OCI-LY3 (cell line): ENCODE data around the gene ZNF737.
"Not testable (repeated sequence)": the region's sequence is repeated elsewhere in the genome, so short reads cannot be mapped to it uniquely, and the experiment has no call there.

Experiments
- H2AFZ ChIP-seq: fragments of 200-600, 300-600 bp; shearing (Covaris generic); 2 replicates; pipeline ENCODE4 v1.6.0; 2014; ENCODE audit warnings: antibody characterized with exemption, low read depth, low read length
- H3K27ac ChIP-seq: fragments of 200-600, 300-600 bp; sonication (generic); 2 replicates; pipeline ENCODE4 v1.5.1; 2014; ENCODE audit warnings: mild to moderate bottlenecking, low read length, moderate library complexity, mixed read lengths
- H3K27me3 ChIP-seq: fragments of 200-600, 300-600 bp; sonication (generic); 2 replicates; pipeline ENCODE4 v1.6.1; 2014; ENCODE audit warnings: low read depth, low read length, mixed read lengths
- H3K36me3 ChIP-seq: fragments of 200-600, 300-600 bp; sonication (generic); replicated peaks from 2 replicates; pipeline ENCODE3; 2014; ENCODE audit warnings: low read depth, low read length, mixed read lengths
- H3K4me1 ChIP-seq: fragments of 300-600, 200-600 bp; sonication (generic); 2 replicates; pipeline ENCODE4 v1.6.1; 2014; ENCODE audit warnings: low read length, mixed read lengths
- H3K4me2 ChIP-seq: fragments of 200-600, 300-600 bp; sonication (generic); 2 replicates; pipeline ENCODE4 v1.6.1; 2014; ENCODE audit warnings: low read length, mixed read lengths
- H3K4me3 ChIP-seq: fragments of 300-600, 200-600 bp; sonication (generic); 2 replicates; pipeline ENCODE4 v1.5.1; 2014; ENCODE audit warnings: antibody characterized with exemption, mild to moderate bottlenecking, low read length, moderate library complexity
- H3K79me2 ChIP-seq: fragments of 300-600, 200-600 bp; shearing (Covaris generic); 2 replicates; pipeline ENCODE4 v1.6.1; 2014; ENCODE audit warnings: mild to moderate bottlenecking, low read length, mixed read lengths
- H3K9ac ChIP-seq: fragments of 300-600, 200-600 bp; shearing (Covaris generic); 2 replicates; pipeline ENCODE4 v1.6.0; 2014; ENCODE audit warnings: mild to moderate bottlenecking, low read length, moderate library complexity
- H3K9me3 ChIP-seq: fragments of 200-600, 300-600 bp; shearing (Covaris generic); 2 replicates; pipeline ENCODE4 v1.6.1; 2014; ENCODE audit warnings: low read length, mixed read lengths; ENCODE audit not compliant: insufficient read depth
- H4K20me1 ChIP-seq: fragments of 200-600, 300-600 bp; sonication (generic); 2 replicates; pipeline ENCODE4 v1.6.1; 2016; ENCODE audit warnings: low read length, mixed read lengths; ENCODE audit not compliant: insufficient read depth
- CTCF ChIP-seq: fragments of 200-600, 300-600 bp; sonication (generic); IDR thresholded peaks from 2 replicates; pipeline ENCODE4 v1.5.1; 2014; ENCODE audit warnings: antibody characterized with exemption, low read length, low read depth
- EZH2phosphoT487 ChIP-seq: fragments of 200-600 bp; shearing (Covaris generic); IDR thresholded peaks from 2 replicates; pipeline ENCODE4 v1.6.1; 2018; ENCODE audit warnings: antibody characterized with exemption, mixed run types, low read depth

Gene ZNF737

GRCh38 chr19:20607943-20608342, 42.4 kb upstream of the ZNF737 start:
- TF ChIP-seq CTCF (no peak), EZH2phosphoT487 (no peak)

GRCh38 chr19:20558571-20558970, 7.0 kb downstream of the ZNF737 start:
- H3K9me3 ChIP-seq: peaks cover 78% of the 10 kb centered on the region

More at GRCh38 chr19:20607943-20608342, 42.4 kb upstream of the ZNF737 start:
- Histone ChIP-seq H3K27ac (no peak overlapping the region), H3K9ac (no peak overlapping the region), H3K4me3 (no peak overlapping the region), H3K79me2 (no peaks in the 10 kb centered on the region), H3K4me2 (no peak overlapping the region), H3K36me3 (no peaks in the 10 kb centered on the region), H3K27me3 (no peaks in the 10 kb centered on the region), H3K9me3 (peaks cover 10% of the 10 kb centered on the region; the same call in 1 of the 2 replicates), H4K20me1 (no peaks in the 10 kb centered on the region), H3K4me1 (no peaks in the 10 kb centered on the region), H2AFZ (no peak overlapping the region)

GRCh38 chr19:20558011-20558410, 7.6 kb downstream of the ZNF737 start:
- no peak overlapping the region for H2AFZ ChIP-seq
- no peak overlapping the region for H3K4me2 ChIP-seq
- no peaks in the 10 kb centered on the region for H3K27me3 ChIP-seq
- H3K36me3 ChIP-seq: peaks cover 91% of the 10 kb centered on the region
- no peak for TF ChIP-seq EZH2phosphoT487
- TF ChIP-seq CTCF: no peak
- peak overlapping the region; percentile 55; the same call in 1 of the 2 replicates for H3K27ac ChIP-seq
- no peak overlapping the region for H3K4me3 ChIP-seq
- peaks cover 30% of the 10 kb centered on the region for H4K20me1 ChIP-seq
- H3K4me1 ChIP-seq: peaks cover 14% of the 10 kb centered on the region; the same call in 1 of the 2 replicates
- peaks cover 98% of the 10 kb centered on the region for H3K79me2 ChIP-seq
- H3K9ac ChIP-seq: no peak overlapping the region
- peaks cover 76% of the 10 kb centered on the region for H3K9me3 ChIP-seq

More at GRCh38 chr19:20558571-20558970, 7.0 kb downstream of the ZNF737 start:
- peaks cover 100% of the 10 kb centered on the region for H3K79me2 ChIP-seq
- H3K4me2 ChIP-seq: no peak overlapping the region
- no peak for TF ChIP-seq EZH2phosphoT487
- TF ChIP-seq CTCF: no peak
- H4K20me1 ChIP-seq: peaks cover 30% of the 10 kb centered on the region
- H3K27me3 ChIP-seq: no peaks in the 10 kb centered on the region
- H3K9ac ChIP-seq: no peak overlapping the region
- peaks cover 14% of the 10 kb centered on the region; the same call in 1 of the 2 replicates for H3K4me1 ChIP-seq
- H3K27ac ChIP-seq: peak overlapping the region; percentile 55
- H3K36me3 ChIP-seq: peaks cover 91% of the 10 kb centered on the region
- H3K4me3 ChIP-seq: no peak overlapping the region
- H2AFZ ChIP-seq: no peak overlapping the region

DNA sequence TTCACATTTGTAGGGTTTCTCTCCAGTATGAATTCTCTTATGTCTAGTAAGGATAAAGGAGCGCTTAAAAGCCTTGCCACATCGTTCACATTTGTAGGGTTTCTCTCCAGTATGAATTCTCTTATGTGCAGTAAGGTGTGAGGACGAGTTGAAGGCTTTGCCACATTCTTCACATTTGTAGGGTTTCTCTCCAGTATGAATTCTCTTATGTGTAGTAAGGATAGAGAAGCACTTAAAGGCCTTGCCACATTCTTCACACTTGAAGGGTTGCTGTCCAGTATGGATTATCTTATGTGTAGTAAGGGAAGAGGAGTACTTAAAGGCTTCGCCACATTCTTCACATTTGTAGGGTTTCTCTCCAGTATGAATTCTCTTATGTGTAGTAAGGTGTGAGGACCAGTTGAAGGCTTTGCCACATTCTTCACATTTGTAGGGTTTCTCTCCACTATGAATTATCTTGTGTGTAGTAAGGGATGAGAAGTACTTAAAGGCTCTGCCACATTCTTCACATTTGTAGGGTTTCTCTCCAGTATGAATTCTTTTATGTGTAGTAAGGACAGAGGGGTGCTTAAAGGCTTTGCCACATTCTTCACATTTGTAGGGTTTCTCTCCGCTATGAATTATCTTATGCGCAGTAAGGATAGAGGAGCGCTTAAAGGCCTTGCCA, 20.8 kb downstream of the ZNF737 start:
- H2AFZ ChIP-seq, H3K27me3 ChIP-seq, H3K4me3 ChIP-seq, H3K9ac ChIP-seq, H3K79me2 ChIP-seq, H4K20me1 ChIP-seq, H3K4me1 ChIP-seq, H3K27ac ChIP-seq, H3K4me2 ChIP-seq: not testable (repeated sequence)
- peaks cover 82% of the 10 kb centered on the region for H3K9me3 ChIP-seq
- H3K36me3 ChIP-seq: peaks cover 93% of the 10 kb centered on the region

DNA sequence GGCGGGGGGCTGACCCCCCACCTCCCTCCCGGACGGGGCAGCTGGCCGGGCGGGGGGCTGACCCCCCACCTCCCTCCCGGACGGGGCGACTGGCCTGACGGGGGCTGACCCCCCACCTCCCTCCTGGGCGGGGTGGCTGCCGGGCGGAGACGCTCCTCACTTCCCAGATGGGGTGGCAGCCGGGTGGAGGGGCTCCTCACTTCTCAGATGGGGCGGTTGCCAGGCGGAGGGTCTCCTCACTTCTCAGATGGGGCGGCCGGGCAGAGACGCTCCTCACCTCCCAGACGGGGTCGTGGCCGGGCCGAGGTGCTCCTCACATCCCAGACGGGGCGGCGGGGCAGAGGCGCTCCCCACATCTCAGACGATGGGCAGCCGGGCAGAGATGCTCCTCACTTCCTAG, 35.3 kb downstream of the ZNF737 start:
- not testable (repeated sequence) for H3K4me2 ChIP-seq, H3K9ac ChIP-seq, H4K20me1 ChIP-seq, H2AFZ ChIP-seq, H3K9me3 ChIP-seq, H3K4me1 ChIP-seq, H3K79me2 ChIP-seq, H3K27ac ChIP-seq, H3K4me3 ChIP-seq, H3K27me3 ChIP-seq
- peaks cover 19% of the 10 kb centered on the region for H3K36me3 ChIP-seq
